Stimulated activated CD4-positive, alpha-beta T cell treated with anti-CD3 and anti-CD28 coated beads, Interleukin-2, amount 100 ng/mL, for 24 hours (primary cell): ENCODE measurements around the gene KLKB1.

Experiments used
- DNase-seq, 2 donors: peaks; one replicate each; pipeline ENCODE4 v3.0.0-alpha.2; 2020

KLKB1 gene

DNA sequence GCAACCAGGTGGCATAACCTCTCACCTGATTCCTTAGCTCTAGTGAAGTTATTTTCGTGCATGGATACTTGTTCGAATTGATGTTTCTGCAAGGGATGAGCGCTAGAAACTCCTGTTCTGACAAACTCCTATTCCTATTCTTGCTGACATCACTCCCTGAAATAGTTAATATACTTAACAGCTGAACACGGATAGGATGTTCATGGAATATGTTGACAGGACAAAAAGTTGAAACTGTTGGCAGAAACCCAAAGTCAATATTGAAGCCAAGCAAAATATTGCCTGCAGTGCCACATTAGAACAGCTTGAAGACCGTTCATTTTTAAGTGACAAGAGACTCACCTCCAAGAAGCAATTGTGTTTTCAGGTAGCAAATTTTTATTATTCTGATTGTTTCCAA lies at the start of gene KLKB1:
Gene KLKB1 (plus strand): TSS at position 287 of the 400 bp plus-strand sequence. CDS start 689 bp downstream, outside the sequence.
- no peak for DNase-seq

DNA sequence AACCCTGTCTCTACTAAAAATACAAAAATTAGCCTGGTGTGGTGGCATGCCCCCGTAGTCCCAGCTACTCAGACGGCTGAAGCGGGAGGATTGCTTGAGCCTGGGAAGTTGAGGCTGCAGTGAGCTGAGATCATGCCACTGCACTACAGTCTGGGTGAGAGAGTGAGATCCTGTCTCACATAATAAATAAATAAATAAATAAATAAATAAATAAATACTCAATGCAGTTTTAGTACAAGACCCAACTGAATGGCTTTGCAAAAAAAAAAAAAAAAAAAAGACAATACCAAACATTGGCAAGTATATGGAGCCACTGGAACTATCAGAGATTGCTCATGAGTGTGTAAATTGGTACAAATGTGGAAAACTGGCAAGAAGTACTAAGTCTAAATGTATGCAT lies 39.2 kb upstream of the KLKB1 start:
- DNase-seq = no peak

DNA sequence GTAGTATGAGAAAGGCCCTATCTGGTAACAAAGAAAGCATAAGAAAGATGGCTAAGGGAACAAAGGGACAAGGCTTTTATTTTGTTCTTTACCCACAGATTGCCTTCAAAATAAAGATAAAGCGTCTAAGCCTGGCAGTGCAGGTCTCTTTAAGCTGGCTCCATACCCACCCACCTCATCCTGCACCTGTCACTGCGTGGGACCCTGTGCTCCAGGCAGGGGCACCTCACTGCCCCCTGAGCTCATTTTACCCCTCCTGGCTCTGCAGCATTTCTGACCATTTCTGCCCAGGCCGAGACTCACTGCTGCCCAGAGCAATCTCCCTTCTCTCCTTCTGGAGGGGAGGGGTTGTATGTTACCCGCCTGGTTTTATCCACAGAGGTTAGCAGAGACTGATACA lies 37.7 kb upstream of the KLKB1 start:
- no peak for DNase-seq

DNA sequence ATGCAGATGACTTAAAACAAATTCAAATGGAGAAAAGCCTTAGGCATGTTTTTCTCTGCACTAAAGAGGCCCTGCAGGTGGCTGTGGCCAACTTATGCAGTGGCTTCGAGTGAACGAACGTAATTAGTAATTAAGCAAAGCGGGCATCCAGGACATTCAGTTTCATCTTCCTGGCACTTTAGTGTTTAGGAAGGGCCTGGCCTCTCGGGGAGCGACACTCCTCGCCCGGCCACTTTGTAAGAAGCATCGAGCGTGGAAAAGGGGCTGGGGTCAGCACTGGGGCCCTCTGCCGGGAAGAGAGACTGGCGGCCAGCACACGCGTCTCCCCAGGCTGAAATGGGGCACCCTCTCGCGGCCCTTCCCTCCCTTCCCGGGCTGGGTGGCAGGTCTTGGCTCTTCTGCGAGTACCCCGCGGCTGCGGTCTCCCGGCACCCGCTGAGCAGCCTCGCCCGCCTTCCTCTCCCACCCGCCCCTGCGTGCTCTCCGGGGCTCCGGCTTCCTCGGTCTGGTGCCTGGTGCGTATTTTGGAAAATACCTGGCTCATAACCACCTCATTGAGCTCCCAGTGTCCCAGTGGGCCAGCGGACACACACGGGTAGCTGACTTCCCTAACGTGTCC lies 36.6 kb upstream of the KLKB1 start:
- DNase-seq = peak; percentile 51 to 54

DNA sequence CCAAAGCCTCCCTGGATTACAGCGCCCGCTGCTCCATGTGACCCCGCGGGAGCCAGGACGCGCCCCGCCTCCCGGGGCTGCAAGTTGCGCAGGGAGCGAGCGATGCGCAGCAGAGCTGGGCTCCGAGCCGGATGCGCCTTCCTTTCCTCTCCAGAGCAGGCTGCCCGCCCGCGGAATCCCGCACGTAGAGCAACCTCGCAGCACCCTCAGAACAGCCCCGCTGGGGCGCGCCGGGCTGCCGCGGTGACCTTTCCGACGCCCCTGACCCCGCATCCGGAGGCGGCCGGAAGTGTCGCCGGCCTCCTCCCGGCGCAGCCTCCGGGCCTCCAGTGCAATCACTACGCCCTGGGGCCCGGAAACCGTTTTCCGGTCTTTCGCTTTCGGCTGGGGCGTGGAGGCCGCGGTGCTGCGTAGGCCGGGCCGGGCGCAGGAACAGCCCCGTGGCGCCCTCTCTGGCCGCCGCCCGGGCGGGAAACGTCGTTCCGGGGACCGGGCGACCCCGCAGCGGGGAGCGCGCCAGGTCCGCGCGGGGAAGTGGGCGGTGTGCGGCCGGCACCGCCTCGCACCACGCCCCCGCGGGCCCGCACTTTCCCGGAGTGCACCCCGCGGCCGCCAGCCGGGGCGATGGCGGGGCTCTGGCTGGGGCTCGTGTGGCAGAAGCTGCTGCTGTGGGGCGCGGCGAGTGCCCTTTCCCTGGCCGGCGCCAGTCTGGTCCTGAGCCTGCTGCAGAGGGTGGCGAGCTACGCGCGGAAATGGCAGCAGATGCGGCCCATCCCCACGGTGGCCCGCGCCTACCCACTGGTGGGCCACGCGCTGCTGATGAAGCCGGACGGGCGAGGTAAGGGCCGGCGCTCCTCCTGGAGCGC lies 35.9 kb upstream of the KLKB1 start, which contains the start of gene CYP4V2:
Gene CYP4V2 (plus strand): TSS at position 368 of the 866 bp plus-strand sequence. CDS start 257 bp downstream, at position 625.
- DNase-seq = peak; percentile 89

DNA sequence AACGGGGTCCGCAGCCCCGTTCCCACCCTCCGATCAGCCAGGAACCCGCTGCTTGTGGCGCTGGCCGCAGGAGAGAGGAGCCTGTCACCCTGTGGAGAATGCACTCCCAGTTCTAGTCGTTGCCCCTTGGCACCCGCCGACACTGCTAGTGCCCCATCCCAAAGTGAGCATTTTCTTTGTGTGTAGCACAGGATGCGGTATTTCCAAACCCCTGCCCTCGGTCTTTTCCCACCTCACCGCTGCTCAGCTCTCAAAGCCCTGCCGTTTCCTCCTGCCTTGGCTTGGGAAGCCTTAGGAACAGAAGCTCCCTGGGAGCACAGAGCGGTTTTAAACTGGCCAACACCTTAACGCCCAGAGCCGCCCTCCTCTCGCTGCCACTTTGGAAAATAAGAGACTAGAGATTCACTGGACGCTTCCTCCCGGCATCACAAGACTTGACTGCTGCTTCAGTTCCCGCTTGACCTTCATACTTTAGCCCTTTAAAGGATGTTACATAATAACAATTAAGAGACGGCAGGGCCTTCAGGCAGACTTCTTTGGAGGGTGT lies 35.2 kb upstream of the KLKB1 start:
- peak; percentile 30 to 36 for DNase-seq

DNA sequence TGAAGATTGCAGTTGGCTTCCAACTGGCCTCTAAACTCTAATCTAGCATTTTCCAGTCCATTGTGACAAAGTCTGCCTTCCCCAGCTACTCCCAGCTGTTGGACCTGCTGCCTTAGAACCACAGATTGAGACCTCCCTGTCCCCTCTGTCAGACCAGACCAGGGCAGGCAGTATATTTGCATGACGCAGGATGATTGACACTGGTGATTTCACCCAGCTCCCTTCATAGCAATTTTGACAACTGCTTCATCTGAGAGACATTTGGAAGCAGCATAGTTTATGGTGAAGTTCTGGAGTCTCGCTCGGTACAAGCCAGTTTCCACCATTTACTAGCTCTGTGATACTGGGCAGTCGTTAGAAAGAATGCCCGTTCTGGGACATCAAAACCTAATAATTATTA lies 33.5 kb upstream of the KLKB1 start:
- DNase-seq = no peak

DNA sequence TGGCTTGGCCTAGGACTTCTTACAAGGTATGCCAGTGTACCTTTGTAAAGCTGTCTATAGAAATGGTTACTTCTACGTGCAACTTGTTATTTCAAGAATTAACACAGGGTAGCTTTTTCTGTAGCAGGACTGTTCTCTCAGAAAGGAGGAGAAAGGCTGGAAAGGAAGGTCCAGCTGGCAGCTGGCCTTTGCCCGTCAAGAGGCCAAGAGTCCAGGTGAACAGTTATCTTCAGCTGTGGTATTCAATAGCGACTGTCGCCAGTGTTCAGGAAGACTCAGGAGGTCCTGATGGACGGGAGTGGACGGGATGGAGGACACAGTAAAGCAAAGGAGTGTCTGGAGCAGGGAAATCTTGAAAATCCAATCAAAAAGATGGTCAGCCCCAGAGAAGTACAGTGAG lies 31.2 kb upstream of the KLKB1 start:
- DNase-seq = no peak

DNA sequence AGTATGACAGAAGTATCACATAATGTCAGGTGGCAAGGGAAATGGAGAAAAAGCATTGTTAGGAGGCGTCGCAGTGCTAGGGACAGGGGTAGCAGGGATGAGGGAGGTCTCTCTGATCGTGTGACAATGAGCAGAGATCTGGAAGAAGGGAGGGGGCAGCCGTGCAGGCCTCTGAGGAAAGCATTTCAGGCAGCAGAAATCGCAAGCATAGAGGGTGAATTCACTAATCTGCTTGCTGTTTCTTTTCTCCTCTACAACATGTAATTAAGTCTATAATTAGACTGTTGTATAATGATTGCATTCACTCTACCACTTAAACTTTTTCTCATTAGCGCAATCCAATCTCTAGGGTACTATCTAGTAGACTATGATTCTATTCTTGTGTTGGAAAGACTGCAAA lies 26.8 kb upstream of the KLKB1 start:
- DNase-seq = no peak

DNA sequence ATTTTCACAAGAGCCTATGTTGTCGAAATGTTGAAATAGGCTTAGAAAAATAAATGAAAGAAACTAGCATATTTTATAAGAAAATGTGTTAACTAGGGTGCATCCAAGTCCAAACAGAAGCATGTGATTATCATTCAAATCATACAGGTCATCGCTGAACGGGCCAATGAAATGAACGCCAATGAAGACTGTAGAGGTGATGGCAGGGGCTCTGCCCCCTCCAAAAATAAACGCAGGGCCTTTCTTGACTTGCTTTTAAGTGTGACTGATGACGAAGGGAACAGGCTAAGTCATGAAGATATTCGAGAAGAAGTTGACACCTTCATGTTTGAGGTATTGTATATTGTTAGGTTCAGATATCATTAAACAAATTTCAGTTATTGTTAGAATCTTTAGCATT lies 26.3 kb upstream of the KLKB1 start:
- DNase-seq = no peak

DNA sequence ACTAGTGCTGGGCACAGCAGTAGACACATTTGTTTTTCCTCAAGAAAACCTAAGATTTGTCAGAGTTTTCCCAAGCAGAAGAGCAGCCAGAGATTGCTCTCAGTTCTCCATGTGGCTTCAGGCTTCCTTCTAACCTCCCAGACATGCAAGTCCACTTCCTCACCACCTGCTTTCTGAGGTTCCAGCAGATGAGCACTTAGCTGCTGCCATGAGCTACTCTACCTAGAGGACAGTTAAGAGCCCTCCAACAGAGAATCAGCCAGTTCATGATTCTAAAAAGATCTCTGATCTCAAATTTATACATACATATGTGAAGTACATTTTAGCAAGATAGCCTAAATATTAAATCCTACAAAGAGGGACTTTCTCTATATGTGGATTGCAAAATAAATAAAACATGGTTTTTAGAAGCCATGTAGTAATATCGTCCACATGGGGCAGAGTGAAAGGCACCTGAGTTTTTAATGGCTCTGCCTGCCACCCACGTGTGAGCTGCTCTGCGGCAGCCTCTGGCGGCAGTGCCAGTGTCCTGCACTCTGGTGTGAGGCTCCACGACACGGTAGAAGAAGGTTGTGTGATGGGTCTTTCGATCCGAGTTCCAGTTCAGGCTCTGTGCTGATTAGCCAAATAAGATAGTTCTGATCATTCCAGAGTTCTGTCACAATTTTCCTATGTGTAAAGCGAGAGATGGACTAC lies 25.6 kb upstream of the KLKB1 start:
- DNase-seq = peak; percentile 54 to 62

DNA sequence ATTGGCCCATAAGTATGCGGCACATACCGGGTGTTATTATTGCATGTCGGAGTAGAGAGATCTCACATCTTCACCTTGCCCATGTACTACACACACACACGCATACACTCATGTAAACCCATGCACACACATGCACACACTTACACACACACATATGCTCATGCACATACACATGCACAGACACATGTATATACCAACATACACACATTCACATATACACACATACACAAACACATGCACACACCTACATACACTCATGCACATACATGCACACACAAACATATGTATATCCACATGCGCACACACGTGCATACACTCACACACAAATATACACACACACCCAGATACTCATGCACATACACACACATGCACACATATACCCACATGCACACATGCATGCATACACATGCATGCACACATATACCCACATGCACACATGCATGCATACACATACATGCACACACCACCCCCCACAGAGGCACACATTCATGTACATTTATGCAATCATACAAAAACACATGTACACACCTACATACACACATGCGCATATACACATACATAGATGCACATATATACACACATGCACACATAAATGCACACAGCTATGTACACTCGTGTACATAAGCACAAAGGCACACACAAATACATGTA lies 24.7 kb upstream of the KLKB1 start:
- DNase-seq = no peak

DNA sequence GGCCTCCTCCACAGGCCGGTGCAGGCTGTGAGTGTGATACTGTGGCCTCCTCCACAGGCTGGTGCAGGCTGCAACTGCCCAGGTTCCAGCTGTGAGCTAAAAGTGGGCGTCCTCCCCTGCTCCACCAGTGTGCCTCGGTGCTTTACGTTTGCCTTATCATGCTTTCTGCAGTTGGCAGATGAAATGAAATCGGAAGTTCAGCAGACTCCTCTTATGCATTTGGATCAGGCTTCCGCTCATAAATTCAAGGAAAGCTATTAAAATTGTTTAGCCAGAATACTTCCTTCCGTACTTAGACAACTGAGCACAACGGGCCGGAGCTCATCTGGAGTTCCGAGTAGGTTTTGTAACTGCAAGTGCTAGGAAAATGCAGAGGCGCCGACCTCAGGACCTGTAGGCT lies 23.9 kb upstream of the KLKB1 start:
- no peak for DNase-seq

DNA sequence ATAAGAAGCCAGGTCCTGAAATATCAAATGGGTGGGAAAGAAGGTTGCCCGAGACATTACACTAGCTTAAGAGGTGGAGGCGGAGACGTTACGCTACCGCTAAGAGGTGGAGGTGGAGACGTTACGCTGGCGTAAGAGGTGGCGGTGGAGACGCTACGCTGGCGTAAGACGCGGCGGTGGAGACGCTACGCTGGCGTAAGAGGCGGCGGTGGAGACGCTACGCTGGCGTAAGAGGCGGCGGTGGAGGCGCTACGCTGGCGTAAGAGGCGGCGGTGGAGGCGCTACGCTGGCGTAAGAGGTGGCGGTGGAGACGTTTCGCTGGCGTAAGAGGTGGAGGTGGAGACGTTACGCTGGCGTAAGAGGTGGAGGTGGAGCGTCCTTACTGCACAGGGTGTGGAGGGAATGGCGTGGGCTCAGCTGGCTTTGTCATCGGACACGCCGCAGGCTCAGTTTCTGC lies 23.2 kb upstream of the KLKB1 start:
- DNase-seq = peak in 1 of 2 donors; percentile 70

DNA sequence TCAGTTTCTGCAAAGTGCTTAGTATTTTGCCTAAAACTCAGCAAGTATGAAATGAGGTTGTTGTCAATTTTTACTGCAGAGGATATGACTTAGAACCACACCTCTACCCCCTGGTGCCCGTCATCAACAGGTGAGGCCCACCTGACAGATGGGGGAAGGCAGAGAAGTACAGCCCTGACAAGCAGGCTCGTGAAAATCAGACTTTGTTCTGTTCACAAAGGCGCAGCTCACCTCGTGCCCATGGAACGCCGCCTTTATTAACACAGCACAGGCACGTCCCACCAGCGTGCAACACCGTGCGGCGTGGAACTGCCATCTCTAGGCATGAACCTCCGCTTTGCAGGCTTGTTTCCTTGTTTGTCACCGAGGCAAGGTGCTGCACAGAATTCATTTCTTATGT lies 22.6 kb upstream of the KLKB1 start:
- DNase-seq = no peak

DNA sequence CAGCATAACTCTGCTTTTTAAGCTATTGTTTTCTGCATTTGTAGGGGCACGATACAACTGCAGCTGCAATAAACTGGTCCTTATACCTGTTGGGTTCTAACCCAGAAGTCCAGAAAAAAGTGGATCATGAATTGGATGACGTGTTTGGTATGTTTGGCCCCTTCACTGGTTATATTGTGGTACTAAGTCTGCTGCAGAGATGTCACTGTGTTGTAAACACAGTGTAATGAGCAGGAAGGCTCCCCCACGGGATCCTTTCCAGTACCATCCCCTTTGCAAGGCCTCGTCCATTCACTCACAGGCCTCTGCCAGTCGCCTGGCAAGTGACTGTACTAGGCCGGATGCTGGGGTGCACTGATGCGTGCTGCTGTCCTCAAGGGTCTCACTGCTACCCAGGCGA lies 22.2 kb upstream of the KLKB1 start:
- no peak for DNase-seq

DNA sequence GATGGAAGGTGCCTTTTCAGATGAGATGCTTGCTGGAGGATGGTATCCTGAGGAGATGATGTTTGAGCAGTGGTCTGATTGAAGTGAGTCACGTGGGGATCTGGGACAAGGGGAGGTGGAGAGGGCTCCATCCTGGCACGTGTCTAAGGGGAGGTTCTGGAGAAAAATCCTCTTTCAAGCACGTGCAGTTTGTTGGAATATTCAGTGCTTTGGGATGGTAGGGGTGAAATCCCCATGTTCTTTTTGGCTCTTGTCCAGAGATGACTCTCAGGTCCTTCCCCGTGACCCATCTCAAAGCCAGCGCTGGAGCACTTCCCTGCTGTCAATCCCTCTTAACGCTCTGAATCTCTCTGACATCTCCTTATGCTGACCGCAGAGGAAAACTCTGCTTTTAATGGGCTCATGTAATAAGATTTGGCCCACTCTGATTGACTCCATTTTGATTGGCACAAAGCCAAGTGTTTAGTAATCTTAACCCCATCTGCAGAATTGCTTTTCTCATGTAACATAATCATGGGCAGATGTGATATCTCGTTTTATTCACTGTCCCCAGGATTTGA lies 10.8 kb upstream of the KLKB1 start:
- DNase-seq = no peak

DNA sequence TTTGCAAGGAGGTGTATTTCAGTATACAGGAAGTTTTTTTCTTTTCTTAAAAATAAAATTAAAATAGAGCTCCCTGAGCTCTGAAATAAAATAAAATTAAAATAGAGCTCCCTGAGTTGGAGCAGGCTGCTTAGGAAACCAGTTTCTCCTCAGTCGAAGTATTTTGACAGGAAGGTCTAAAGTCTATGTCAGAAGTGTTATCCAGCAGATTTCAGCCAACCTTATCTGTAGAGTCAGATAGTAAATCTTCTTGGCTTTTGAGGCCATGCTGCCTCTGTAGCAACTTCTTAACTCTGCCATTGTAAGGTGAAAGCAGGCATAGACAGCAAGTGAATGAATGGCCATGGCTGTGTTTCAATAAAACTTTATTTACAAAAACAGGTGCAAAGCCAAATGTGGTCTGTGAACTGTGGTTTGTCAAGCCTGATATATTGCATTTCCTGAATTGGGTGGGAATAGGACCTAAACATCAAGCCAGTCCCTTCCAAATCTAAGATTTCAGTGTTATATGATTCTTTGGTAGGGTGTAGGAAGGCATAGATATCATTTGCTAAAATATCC lies 9.5 kb upstream of the KLKB1 start:
- DNase-seq = no peak

DNA sequence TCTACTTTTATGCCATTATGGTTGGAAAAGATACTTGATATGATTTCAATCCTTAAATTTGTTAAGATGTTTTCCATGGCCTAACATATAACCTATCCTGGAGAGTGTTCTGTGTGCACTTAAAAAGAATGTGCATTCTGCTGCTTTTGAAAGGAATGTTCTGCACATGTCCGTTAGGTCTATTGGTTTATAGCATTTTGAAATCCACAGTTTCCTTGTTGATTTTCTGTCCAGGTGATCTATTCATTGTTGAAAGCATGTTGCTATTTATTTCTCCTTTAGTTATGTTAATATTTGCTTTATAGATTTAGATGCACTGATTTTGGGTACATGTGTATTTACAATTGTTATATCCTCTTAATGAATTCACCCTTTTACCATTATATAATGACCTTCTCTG lies 5.7 kb upstream of the KLKB1 start:
- DNase-seq = no peak

DNA sequence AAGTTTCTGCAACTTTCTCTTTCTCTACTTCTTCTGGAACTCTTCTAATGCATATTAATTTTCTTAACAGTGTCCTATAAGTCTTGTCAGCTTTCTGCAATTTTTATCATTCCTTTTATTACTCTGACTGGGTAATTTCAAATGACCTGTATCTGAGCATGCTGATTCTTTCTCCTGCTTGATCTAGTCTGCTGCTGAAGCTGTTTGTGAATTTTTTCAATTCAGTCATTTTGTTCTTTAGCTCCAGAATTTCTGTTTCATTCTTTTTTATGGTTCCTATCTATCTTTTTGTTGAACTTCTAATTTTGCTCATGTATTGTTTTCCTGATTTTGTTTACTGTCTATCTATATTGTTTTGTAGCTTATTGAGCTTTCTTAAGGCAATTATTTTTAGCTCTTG lies 1.5 kb upstream of the KLKB1 start:
- no peak for DNase-seq

DNA sequence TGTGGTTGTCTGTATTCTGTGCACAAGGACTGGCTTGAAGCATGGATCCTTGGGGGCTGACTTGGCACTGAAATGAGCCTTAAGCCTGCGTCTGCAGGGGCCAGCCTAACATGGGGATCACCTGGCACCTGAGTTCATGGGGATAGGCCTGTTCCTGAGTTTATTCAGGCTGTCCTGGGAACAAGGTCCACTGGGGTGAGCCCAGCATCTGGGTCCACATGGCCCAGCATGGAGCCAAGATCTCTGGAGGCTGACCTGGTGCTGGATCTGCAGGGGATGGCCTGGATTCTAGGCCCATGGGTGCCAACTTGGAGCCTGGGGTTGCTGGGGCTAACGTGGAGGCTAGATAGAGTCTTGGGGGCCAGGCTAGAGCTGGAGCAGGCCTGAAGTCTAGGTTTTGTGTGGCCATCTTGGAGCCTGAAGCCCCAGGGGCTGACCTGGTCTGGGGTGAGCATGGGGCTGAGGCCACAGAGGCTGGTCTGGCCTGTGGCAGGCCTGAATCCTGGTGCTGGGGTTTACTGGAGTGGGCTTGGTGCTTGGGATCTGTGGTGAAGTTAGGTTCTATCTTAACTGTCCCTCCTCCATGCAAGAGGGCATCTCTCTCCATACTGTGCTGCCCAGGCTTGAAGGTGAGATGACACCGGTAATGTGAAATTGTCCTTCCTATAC lies 652 bp upstream of the KLKB1 start:
- no peak for DNase-seq
